GM19468 (cell line): ENCODE measurements around the gene ZSWIM5.
"Not testable (repeated sequence)": the region's sequence is repeated elsewhere in the genome, so short reads cannot be mapped to it uniquely, and the experiment has no call there.

Source experiments
- ATAC-seq: cut with Tn5 transposase; IDR thresholded peaks from one replicate; pipeline ENCODE4 v1.9.1; 2021; ENCODE audit warnings: mild to moderate bottlenecking, moderate library complexity, moderate number of reproducible peaks; ENCODE audit not compliant: unreplicated experiment; ENCODE audit errors: extremely low read depth

The ZSWIM5 gene

GRCh38 chr1:45148209-45148825 is 58.1 kb downstream of the ZSWIM5 start:
- ATAC-seq = no peak

- no peak for ATAC-seq
Observed at GRCh38 chr1:45146833-45147232, 59.6 kb downstream of the ZSWIM5 start.

DNA sequence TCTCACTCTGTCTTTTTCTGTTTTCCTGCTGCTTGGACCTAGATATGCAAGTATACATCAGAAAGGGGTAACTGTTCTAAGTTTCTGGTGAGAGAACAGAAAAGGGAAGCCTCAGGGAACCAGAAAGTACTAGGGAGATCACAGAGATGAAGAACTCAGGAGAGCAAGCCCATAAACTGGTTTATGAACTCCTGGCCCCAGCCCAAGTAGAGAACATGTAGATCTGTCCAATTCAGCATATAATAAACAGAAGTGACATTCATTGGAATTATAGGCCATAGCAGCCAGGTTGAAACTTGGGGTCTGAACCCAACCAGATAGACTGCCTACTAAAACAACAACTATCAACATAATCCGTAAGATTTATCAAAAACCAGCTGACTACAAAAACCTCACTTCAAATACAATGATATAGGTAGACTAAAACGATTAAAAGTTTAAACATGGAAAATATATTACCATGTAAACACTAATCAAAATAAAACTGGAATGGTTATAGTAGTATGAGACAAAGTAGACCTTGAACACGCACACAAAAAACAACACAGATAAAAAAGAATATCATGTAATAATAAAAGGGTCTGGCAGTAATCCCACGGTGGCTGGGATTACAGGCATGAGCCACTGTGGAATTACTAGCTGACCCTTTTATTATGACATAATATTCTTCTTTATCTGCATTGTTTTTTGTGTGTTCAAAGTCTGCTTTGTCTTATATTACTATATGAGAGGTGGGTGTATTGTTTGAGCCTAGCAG is 65.0 kb downstream of the ZSWIM5 start:
- ATAC-seq = no peak

GRCh38 chr1:45136984-45137383 is 69.4 kb downstream of the ZSWIM5 start:
- no peak for ATAC-seq

DNA sequence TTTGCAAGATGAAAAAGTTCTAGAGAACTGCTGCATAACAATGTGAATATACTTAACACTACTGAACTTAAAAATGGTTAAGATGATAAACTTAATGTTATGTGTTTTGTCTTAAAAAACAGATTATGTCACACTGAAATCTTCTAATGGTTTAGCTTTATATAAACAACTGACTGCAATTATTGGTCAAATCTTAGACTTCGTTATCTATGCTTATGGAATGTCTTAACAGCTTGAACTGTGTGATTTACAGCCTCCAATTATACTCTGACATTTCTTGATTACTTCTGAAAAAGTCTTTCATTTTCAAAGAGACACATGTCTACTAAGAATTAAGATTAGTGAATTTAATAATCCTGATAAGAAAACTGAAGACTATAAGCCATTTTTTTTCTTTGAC is 71.1 kb downstream of the ZSWIM5 start:
- no peak for ATAC-seq

DNA sequence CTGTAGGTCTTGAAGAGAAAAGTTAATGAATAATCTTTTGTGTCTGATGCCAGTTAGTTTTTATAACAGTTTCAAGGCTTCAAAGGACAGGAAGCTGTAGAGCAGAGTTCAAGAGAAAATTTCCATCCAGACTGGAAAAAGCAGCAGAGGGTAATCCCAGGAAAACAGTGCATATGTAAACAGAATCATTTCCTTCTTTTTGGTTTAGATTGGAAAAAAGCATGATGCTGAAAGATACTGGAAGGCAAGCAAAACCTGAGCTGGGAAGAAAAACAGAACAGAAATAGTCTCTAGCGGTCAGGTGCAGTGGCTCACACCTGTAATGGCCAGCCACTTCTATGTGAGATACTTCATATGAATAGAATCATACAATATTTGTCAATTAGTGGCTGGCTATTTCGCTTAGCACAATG is 71.9 kb downstream of the ZSWIM5 start:
- no peak for ATAC-seq

GRCh38 chr1:45132719-45133118 is 73.7 kb downstream of the ZSWIM5 start:
- ATAC-seq = not testable (repeated sequence)

DNA sequence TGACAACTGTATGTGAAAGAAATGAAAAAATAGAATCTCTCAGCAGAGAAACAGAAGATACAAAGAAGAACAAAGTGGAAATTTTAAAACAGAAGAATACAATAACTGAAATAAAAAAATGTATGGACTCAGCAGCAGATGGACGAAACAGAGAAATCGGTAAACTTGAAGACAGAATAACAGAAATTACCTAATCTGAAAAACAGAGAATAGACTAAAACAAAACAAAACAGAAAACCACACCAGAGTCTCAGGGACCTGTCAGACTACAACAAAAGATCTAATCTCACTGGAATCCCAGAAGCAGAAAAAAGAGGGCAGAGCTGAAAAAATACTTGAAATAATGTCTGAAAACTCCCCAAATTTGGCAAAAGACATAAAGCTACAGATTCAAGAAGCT is 83.0 kb downstream of the ZSWIM5 start:
- ATAC-seq = no peak

GRCh38 chr1:45122724-45123123 is 83.7 kb downstream of the ZSWIM5 start:
- no peak for ATAC-seq

DNA sequence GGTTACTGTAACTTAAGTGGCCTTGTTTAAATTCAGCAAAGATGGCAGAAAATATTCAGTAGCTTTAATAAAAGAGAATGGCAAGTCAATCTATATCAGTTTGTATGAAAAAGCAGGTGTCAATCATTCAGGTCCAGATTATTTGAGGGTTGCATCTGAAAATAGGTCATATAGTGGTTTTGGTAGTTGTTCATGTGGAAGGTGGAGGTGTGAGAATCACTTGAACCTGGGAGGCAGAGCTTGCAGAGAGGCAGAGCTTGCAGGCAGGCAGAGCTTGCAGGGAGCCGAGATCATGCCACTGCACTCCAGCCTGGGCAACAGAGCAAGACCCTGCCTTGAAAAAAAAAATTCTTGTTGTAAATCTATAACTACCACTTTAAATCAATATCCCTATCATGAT is 88.6 kb downstream of the ZSWIM5 start:
- no peak for ATAC-seq

DNA sequence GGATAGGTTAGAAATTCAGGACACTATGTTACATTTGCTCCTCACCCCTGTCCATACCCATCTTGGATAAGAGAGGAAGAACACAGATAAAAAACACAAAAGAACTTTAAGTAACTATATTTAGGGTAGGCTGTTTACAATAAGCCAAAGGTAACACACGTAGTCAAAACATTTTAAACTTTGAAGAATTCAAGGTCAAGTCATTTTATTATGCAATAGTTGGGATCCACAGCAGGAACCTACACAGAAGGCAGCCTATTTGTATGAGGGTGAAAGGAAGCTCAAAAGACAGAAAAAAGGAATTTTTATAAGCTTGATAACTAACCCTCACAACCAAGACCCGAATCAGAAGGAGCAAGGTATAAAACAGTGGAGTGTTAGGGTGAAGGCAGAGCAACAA is 89.6 kb downstream of the ZSWIM5 start:
- ATAC-seq = no peak

- no peak for ATAC-seq
Observed at GRCh38 chr1:45116340-45116739, 90.1 kb downstream of the ZSWIM5 start.

- ATAC-seq = not testable (repeated sequence)
Observed at GRCh38 chr1:45115198-45115597, 91.2 kb downstream of the ZSWIM5 start.

GRCh38 chr1:45112661-45113060 is 93.7 kb downstream of the ZSWIM5 start:
- ATAC-seq = no peak

DNA sequence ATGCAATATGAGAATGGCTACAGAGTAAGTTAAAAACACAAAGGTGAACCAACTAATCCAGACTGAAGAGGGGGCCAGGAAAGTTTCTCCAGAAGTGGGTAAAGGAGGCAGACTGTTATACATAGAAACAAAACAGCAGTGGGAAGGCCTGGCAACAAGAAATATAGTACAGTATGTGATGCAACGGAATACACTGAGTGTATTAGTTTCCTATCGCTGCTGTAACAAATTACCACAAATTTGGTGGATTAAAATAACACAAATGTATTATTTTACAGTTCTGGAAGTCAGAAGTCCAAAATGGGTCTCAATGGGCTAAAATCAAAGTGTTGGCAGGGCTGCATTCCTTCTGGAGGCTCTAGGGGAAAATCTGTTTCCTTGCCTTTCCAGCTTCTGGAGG is 95.2 kb downstream of the ZSWIM5 start:
- no peak for ATAC-seq

DNA sequence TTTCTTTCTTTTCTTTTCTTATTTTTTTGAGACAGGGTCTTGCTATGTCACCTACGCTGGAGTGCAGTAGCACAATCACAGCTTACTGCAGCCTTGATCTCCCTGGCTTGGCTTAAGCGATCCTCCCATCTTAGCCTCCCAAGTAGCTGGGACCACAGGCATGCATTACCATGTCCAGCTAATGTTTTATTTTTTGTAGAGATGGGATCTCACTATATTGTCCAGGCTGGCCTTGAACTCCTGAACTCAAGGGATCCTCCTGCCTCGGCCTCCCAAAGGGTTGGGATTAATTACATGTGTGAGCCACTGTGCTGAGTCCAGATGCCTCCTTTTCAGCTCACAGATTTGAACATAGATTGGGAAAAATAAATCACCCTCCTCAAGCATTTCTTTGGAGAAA is 98.6 kb downstream of the ZSWIM5 start:
- ATAC-seq = no peak

DNA sequence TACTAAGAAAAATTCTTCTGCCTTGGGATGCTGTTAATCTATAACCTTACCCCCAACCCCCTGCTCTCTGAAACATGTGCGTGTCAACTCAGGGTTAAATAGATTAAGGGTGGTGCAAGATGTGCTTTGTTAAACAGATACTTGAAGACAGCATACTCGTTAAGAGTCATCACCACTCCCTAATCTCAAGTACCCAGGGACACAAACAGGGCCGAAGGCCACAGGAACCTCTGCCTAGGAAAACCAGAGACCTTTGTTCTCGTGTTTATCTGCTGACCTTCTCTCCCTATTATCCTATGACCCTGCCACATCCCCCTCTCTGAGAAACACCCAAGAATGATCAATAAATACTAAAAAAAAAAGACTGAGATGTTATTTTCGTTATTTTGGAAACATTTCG is 99.5 kb downstream of the ZSWIM5 start:
- not testable (repeated sequence) for ATAC-seq

- ATAC-seq = not testable (repeated sequence)
Observed at GRCh38 chr1:45106156-45106545, 100.3 kb downstream of the ZSWIM5 start.

DNA sequence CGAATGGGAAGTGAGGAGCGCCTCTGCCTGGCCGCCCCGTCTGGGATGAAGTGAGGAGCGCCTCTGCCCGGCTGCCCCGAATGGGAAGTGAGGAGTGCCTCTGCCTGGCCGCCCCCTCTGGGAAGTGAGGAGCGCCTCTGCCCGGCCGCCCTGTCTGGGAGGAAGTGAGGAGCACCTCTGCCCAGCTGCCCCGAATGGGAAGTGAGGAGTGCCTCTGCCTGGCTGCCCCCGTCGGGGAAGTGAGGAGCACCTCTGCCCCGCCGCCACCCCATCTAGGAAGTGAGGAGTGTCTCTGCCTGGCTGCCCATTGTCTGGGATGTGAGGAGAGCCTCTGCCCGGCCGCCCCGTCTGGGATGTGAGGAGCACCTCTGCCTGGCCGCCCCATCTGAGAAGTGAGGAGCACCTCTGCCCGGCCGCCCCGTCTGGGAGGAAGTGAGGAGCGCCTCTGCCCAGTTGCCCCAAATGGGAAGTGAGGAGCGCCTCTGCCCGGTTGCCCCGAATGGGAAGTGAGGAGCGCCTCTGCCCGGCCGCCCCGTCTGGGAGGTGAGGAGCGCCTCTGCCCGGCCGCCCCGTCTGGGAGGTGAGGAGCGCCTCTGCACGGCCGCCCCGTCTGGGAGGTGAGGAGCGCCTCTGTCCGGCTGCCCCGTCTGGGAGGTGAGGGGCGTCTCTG is 100.8 kb downstream of the ZSWIM5 start:
- ATAC-seq = not testable (repeated sequence)

DNA sequence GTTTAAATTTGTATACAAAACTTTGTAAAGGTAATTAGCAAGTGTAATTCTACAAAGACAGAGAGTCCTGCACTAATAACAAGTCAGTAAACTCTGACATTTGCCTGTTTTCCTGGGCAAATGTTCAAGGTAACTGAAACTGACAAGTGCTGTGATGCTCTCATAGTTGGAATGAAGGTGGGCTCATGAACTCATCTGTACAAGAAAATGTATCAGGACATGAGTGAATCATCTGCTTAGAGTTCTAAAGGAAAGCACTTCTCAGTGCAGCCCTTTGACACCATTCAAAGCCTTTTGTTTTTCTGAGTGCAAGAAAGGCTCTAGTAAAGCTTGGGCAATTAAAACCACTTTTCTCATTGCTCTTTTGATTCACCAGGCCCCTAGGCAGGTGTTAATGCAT is 102.9 kb downstream of the ZSWIM5 start:
- ATAC-seq = no peak

DNA sequence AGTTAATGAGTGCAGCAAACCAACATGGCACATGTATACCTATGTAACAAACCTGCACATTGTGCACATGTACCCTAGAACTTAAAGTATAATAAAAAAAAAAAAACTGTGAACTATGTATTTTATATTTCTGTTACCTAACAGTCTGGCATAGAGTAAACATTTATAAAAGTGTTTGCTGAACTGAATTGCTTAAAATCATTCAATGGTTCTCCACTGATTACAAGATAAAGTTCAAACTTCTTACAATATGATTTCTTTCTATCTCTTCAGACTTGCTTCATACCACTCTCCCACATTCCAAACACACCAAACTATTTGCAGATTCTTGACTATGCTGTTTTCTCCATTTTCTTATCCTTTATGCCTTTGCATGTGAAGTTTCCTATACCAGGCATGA is 104.5 kb downstream of the ZSWIM5 start:
- no peak for ATAC-seq
